NCI-H510A treated with DMSO at 0.1 percent for 48 hours (cell line): Measurements from ENCODE around the gene KRTAP20-3.

Experiments used
- DNase-seq: peaks from one replicate; lab custom pipeline; 2025; lab: John Stamatoyannopoulos, UW

The KRTAP20-3 gene

GRCh38 chr21:30684506-30684905 lies 41.8 kb downstream of the KRTAP20-3 start:
- no peak for DNase-seq

- no peak for DNase-seq
Measured at GRCh38 chr21:30689822-30690221, 47.2 kb downstream of the KRTAP20-3 start.
